ENCODE results near the gene ARFRP1.

The ARFRP1 gene

GRCh38 chr20:63690003-63690897 lies 17.5 kb downstream of the ARFRP1 start:
- DNase-seq, result no peak

- DNase-seq, result no peak
Observed at GRCh38 chr20:63689046-63690002, 18.5 kb downstream of the ARFRP1 start.

- no peak for DNase-seq
Observed at GRCh38 chr20:63688228-63689045, 19.3 kb downstream of the ARFRP1 start.

GRCh38 chr20:63687419-63688178 lies 20.2 kb downstream of the ARFRP1 start:
- DNase-seq, result no peak

- peak; percentile 29 to 79 for DNase-seq
Observed at GRCh38 chr20:63686492-63687321, 21.1 kb downstream of the ARFRP1 start.

- DNase-seq, result no peak
Observed at GRCh38 chr20:63686094-63686491, 21.7 kb downstream of the ARFRP1 start.

- DNase-seq, result no peak
Observed at GRCh38 chr20:63685269-63686026, 22.3 kb downstream of the ARFRP1 start.

GRCh38 chr20:63682384-63683139 lies 25.2 kb downstream of the ARFRP1 start:
- no peak for DNase-seq

- no peak for DNase-seq
Observed at GRCh38 chr20:63681609-63682142, 26.1 kb downstream of the ARFRP1 start.

GRCh38 chr20:63680857-63681608 lies 26.7 kb downstream of the ARFRP1 start:
- no peak for DNase-seq

GRCh38 chr20:63680427-63680826 lies 27.3 kb downstream of the ARFRP1 start:
- DNase-seq, result no peak

- no peak for DNase-seq
Observed at GRCh38 chr20:63679799-63680305, 27.9 kb downstream of the ARFRP1 start.

- DNase-seq, result no peak
Observed at GRCh38 chr20:63678667-63679465, 28.9 kb downstream of the ARFRP1 start.

GRCh38 chr20:63678071-63678470 lies 29.7 kb downstream of the ARFRP1 start:
- DNase-seq, result no peak

- DNase-seq, result no peak
Observed at GRCh38 chr20:63675681-63676368, 32.0 kb downstream of the ARFRP1 start.

- DNase-seq, result no peak
Observed at GRCh38 chr20:63673951-63674350, 33.8 kb downstream of the ARFRP1 start.

GRCh38 chr20:63672666-63673065 lies 35.1 kb downstream of the ARFRP1 start:
- DNase-seq, result no peak

All from CD4-positive, alpha-beta T cell treated with Interleukin-1 beta for 1 hour (primary cell).